ENCODE measurements around the gene NEK4. TPM values are rescaled to one million over a fixed set of nuclear protein-coding genes. Genes with fewer than 3 reads are reported as not detected.
"Not testable (repeated sequence)": the region's sequence is repeated elsewhere in the genome, so short reads cannot be mapped to it uniquely, and the experiment has no call there.

NEK4 gene
- polyA plus RNA-seq, 12 donors = 8.7 to 17.8 (median 11.3) TPM; not detected in 1

DNA sequence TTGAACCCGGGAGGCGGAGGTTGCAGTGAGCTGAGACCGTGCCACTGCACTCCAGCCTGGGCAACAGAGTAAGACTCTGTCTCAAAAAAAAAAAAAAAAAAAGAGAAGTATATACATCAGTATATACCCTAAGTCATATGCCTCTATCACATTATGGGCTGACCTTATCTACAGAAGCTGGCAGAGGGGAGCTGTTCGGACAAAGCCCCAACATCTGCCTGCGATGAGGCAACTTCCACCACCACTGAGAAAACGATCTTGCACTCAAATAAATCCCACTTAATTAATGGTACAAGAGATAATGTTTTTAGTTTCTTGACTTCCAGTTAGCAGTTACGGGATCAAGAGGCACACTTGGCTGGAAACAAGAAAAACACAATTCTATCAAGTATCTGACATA lies 67.4 kb downstream of the NEK4 start:
- no peak for DNase-seq

DNA sequence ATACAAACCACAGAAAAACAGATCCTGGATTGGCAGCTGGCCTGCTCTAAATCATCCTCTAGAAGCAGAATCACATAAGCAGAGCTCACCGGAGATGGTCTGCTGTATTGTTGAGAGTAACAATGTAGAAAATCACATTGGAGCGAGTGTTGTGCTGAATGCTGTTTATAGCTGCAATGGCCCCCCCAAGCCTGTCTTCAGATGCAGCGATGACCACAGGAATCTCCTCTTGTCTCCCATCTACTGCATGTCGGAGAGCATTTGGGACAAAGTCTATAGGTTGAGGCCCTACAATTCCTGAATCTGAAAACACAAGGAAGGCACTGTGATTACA lies 73.1 kb downstream of the NEK4 start:
- DNase-seq = no peak

DNA sequence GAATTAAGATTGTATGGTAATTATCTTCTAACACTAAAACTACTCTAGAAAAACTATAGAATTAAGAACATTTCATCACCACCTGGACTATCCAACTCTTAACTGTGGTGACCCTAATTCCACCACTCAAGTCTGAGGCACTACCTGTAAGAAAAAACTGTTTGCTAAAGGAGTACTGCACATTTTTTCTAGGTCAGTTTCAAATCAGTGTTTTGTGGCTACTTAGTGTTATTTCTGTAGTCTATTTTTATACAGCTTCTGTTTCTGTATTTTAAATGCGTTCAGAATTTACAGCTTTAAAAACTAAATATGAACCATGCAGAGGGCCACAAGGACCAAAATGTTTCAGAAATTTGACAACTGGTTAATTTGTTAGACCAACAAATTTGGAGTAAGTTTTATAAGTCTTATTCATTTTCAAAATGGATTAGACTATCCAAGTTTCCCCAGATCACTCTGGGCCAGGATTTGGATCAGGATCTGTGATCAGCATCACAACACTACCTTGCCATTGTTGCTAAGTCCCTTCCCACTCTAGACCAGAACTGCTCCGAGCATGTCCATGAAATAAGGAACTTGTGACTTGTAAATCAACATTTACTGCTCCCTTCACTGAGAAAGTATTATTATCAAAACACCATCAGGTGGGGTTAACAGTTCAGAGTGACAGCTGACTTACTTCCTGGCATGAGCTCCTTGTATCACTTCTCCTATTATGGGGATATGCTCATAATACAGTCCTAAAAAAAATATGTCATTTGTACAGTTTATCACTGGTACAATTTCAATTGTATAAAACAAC lies 73.7 kb downstream of the NEK4 start:
- no peak for DNase-seq

DNA sequence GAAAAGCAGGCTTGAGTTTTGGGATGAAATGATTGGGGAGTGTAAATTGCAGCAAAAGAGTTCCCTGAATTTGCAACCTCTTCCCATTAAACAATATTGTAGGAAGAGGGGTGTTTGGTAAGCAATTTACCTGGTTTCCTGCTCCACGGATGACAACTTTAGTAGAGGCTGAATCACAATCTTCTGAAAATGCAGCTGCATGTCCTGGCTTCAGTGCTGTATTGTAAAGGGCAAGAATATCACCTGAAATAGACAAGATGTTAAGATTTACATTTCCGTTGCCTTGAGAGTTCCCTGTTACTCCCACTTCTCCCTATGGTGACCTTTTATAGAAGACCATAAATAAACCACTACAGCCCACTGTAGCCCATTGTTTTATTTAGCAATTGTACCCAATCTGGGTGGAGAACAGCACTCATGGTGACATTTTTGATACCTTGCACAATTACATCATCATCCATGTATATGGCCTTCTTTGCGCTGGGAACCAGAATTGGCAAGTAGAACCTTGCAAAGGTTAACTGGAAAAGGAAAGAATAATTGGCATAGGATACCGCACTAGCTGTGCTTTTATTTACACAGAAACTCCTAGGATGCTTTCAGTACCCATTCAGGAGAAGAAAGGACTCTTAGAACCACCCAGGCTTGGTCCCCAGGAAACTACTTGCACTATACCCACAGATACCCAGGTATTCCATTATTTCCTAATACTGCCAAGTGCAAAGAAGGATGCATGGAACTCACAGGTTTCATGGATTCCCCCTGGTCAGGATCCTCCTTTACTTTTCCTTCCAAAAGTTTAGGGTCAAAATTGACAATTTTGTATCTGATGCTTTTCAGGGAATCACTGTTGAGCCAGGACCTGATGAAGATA lies 74.7 kb downstream of the NEK4 start:
- no peak for DNase-seq

DNA sequence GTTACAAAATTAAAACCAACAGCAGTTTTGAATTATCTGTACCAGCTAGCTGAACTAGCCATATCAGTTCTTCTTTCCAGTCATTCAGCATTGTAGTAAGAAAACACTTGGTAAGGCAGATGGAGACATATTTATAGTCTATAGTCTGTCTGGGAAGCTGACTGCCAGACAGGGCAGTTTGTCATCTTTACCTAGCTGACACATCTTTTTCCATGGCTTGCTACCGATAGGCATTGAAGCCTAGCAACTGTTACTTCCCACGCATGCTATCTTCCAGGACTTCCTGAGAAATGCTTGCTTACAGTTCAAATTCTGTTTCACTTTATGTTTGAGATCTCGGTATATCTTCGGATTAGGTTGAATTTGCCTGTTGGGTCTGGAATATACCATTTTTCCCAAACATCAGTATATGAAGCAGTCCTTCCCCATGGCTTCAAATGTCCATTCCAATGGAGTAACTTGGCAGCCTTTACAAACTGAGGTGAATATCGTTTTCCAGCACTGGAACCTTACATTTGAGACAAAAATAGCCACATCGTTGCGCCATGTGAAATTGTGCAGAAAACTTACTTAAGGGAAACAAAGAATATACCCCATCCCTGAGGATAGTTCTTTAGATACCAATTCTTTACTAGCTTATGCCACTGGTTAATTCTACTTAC lies 76.1 kb downstream of the NEK4 start:
- no peak for DNase-seq

DNA sequence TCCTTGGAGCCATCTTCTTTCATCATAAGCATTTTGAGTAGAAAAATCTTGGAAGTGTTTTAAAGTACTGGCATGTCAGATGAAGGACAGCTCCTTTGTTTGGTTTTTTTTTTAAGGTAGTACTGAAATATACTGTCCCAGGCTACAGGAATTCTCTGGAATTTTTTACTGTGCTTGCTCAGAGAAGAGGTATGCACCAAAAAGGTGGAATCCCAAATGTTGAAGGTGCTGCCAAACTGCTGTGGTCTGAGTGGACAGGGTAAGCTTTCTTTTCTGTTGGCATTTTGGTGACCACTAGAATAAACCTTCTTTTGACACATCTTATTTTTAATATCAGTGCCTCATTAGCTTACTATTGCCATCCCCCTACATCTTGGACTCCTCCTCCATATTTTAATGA lies 77.7 kb downstream of the NEK4 start:
- no peak for DNase-seq

DNA sequence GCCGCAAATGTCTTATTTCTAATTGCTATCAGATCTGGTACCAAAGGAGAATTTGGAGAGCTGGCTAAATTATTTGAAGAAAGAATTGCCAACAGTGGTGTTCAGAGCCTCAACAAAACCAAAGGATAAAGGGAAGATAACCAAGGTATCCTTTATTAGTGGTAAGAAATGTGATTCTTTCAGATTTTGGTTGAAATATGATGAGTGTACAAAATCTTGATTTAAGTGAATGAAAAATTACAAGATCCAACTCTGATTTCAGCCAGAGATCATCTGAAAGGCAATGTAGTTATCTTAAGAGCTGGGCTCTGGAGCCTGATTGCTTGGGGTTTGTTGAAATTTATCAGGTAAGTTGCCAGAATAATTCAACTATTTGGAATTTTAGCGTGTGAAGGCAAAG lies 80.2 kb downstream of the NEK4 start:
- no peak for DNase-seq

DNA sequence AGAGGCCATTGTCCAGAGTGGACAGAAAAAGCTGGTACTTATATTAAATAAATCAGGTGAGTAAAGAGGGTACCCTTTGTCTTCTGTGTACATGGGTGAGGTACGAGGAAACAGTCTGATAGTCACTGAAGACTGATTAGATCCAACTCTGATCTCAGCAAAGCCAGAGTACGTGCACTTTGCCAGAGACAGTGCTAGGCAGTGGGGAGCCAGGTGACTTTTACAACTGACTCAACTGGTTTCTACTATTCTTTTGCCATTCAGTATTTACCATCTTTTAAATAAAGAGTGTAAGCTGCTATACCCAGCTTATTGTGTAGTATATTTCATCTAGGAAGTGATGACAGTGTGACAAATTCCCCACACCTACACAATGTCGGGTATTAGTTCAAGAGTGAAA lies 81.6 kb downstream of the NEK4 start:
- no peak for DNase-seq

DNA sequence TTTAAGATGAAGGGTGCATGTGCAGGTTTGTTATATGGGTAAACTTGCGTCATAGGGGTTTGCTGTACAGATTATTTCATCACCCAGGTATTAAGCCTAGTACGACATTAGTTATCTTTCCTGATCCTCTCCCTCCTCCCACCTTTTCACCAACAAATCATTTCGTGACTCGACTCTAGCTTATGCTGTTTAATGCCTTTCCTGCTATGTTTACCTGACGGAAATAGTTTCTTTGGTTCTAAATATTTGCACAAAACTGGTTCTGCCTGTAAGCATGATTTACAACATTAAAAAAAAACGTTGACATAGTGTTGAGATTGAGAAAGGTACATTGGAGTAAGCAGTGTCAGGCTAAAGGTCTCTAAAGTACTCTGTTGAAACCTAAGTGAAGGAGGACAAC lies 82.5 kb downstream of the NEK4 start:
- no peak for DNase-seq

DNA sequence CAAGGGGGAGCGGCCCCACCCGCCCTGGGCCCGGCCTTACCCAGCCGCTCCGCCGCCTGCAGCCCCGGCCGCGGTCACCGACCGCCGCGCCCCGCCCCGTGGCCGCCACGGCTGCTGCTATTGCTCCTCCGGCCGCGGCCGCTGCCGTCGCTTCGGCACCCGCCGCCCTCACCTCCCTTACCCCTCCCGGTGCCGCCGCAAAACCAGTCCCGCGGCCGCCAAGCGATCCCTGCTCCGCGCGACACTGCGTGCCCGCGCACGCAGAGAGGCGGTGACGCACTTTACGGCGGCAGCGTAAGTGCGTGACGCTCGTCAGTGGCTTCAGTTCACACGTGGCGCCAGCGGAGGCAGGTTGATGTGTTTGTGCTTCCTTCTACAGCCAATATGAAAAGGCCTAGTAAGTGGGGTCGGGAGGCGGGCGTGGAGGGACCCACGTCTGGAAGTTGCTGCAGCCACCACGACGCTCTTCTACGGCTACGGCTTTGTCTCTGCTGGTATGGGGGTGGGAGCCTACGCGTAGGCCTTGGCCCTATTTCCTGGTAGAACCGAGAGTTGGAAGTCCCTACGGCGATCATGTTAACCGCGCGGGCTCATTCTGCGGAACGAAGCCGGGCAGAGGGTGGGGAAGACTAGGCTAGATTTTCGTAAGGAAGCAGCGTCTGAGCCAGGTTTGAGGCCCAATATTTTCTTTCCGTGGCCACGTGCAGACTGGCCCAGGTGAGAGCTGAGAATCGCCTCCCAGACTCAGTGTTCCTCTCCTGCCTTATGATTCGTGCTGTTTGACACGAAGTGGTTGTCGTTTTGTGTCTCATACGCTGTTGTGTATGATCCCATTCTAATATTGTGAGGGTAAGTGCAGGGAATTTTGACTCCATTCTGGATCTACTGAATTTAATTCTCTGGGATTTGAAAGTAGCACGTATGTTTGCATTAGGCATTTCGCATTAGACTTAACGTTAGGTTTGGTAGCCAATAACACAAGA lies 84.7 kb downstream of the NEK4 start, which contains the start of the genes GNL3 and PBRM1:
Gene GNL3 (plus strand): TSS at position 324 of the 983 bp plus-strand sequence. CDS start 61 bp downstream, at position 385.
Gene PBRM1 (minus strand): TSS at position 205 of the 983 bp plus-strand sequence.
- DNase-seq = peak; percentile 96

DNA sequence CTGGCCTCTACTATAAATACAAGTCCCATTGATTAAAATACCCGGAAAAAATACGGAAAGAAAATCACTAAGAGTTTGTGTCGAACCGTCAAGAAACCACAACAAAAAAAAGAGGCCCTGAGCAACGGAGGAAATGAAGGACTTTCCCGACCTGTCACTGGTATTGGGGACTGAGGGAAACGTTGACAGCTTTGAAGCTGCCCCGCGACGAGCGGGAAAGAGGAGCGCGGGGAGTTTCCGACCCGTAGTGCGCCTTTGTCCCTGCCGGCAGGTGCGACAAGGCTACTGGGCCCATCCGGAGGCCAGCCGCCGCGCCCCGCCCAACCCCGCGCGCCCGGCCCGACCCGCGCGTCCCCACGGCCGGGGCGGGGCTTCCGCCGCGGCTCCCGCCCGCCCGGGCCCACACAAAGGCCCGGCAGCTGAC lies 85.4 kb downstream of the NEK4 start:
- DNase-seq = peak; percentile 46

DNA sequence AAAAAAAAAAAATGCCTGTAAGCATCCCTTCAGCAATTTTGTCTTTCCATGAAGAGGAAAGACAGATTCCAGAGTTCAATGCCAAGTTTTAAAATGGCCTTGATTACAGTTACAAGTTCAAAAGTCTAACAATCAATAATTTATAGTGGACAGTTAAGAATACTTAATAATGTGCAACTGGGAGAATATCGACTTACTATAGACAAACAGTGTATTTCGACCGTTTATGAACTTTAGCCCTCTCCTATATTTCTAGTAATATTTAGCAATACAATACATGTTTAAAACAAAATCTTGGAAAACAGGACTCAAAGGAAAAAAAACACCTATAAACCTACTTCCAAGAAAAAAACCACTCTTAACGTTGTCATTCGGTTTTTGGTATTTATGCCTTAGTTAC lies 86.6 kb downstream of the NEK4 start:
- no peak for DNase-seq

DNA sequence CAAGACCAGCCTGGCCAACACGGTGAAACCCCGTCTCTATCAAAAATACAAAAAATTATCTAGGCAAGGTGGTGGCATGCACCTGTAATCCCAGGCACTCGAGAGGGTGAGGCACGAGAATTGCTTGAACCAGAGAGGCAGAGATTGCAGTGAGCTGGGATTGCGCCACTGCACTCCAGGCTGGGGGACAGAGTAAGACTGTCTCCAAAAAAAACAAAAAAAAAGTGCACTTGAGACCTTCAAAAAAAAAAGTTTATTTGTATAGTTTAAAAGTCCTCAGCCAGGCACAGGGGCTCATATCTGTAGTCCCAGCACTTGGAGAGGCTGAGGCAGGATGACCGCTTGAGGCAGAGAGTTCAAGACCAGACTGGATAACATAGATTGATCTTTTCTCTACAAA lies 87.1 kb downstream of the NEK4 start:
- no peak for DNase-seq

DNA sequence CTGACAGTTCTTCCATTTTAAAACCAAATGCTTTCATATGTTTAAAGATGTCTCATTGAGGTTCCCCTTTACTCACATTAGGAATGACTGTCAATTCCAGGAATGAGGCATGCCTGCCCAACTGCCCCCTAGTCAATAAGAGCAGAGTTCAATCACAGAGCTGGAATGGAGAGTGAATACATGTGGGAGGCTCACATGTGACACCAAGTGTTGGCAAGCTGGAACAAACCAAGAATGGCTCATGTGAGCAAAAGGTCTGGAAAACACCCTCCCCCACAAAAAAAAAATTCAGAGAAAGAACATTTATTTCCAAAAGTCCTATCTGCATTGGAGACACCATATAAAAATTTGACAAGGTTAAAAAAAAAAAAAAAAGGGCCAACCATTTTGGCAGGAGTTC lies 88.7 kb downstream of the NEK4 start:
- DNase-seq = no peak

DNA sequence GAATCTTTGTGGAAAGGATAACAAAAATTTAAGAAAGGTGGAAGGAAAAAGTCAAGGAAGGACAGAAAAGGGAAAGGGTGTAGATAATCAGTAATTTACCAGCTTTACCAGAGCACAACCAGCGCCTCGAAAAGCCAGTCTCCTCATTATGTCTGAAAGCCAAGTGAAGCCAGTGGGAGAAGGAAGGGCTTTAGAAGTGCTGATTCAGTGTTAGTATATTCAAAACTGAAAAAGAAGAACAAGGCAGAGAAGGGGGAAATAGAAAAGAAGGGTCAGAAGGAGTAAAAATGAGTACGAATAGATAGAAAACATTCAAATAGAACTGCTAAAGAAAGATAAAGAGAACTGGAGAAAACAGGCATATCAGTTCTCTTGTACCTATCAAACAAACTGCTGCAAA lies 89.1 kb downstream of the NEK4 start:
- no peak for DNase-seq

DNA sequence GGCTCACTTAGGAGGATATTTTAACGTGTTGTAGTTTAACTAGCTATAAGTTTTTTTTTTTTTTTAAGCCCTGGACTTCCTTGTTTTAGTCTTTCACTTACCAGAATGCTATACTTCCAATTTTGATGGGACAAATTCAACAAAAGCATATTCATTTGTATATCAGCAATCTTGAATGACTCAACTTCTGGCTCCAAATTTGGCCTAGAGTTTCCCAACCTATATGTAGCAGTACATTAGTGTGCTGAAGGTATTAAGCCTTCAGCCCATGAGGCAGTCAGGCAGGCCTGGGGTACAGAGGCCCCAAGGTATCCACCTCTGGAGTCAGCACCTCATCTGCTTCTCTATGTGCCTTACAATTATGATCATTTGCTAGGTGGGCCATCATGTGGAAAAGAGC lies 90.9 kb downstream of the NEK4 start:
- DNase-seq = no peak

DNA sequence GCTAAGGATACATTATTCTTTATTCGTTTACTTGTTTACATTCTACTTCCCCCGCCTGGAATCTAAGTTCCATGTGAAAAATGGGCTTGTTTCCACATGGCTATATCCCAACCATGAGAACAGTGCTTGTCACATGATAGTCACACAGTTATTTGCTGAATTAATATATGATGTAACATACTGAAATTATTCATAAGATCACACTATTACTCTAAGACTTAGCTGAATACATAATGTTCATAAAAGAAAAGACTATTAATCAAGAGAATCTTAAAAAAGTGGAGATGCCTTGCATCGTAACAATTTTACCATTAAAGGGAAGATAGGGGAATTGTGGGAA lies 91.6 kb downstream of the NEK4 start:
- DNase-seq = no peak

DNA sequence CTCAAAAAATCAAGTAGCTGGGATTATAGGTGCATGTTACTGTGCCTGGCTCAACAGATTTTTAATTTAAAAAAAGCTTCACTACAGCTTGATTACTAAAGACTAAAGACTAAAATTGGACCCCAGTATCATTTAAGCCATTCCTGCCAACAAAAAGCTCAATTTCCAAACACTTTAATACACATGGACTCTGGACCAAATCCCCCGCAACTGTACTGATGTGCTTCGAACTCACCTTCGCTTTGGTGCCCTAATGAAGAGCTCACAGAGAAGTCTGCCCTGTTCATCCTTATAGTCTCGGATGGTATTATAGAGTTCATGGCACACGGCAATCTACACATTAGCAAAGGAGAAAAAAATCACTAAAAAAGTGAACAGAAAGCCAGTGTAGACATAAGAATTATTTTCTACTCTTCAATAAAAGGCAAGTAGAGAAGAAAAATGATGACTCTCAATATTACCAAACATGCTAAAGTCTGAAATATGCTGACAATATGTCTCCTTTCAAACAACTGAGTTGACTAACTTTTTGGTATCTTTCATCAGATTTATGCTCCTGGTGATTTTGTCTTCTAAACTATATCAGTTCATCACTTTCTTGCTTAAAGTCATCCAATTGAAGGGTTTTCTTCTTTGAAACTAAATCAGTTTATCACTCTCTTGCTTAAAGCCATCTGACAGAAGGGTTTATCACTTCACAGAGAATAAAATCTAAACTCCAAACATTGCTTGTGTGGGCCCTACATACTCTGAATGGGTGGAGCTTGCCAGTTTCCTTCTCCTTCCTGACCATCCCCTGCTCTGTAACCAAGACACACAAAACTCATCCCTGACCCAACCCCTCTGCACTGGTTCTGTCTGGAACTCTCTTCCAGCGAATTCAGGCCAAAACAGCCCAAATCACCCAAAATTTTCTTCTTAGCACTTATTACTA lies 92.2 kb downstream of the NEK4 start:
- DNase-seq = no peak

DNA sequence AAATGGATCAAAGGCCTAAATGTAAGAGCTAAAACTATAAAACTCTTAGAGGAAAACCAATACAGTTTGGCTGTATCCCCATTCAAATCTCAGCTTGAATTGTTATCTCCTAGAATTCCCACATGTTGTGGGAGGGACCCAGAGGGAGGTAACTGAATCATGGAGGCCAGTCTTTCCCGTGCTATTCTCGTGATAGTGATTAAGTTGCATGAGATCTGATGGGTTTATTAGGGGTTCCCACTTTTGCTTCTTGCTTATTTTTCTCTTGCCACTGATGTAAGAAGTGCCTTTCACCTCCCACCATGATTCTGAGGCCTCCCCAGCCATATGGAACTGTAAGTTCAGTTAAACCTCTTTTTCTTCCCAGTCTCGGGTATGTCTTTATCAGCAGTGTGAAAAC lies 94.5 kb downstream of the NEK4 start:
- DNase-seq = not testable (repeated sequence)

DNA sequence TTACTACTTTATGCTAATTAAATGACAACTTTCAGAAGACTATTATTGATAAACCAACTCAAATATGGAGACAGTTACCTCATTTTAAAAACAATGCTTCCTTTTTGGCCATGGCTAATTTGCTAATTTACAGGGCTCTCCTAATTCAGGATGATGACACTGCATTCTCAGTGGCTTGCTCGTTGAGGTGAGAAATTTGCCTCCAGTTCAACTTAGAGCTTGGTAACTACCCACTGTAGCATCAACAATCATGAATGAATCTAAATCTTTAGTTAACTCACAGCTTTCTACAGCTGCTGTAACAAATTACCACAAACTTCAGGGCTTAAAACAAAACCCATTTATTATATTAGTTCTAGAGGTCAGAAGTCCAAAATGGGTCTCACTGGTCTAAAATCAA lies 99.1 kb downstream of the NEK4 start:
- DNase-seq = no peak

Data from muscle of arm (tissue), 12 donors.